H1 (cell line): ENCODE results near the gene ST3GAL3. TPM values are rescaled to one million over a fixed set of nuclear protein-coding genes. Genes with fewer than 3 reads are reported as not detected.

Experiments used
- CTCF ChIA-PET: fragments of 300-600 bp; sonication (Branson Sonifier 250); formaldehyde crosslinking; loops from one replicate; lab custom pipeline; 2021; ENCODE audit not compliant: partially characterized antibody; lab: Charles Lee
- POLR2A ChIA-PET: fragments of 300-600 bp; sonication (Branson Sonifier 250); formaldehyde crosslinking; loops from one replicate; lab custom pipeline; 2021; ENCODE audit warnings: inconsistent platforms; ENCODE audit not compliant: partially characterized antibody; lab: Charles Lee
- DNase-seq, 2 experiments: peaks; one replicate each; pipeline versions ENCODE4 v3.0.0 to v3.0.0-alpha.2; 2010 to 2022; ENCODE audit warnings: low spot score in 2 of 2, low read depth in 1 of 2, mixed read lengths in 1 of 2
- FAIRE-seq: peaks from 2 replicates; lab custom pipeline; 2011; peaks lifted over from hg19 to GRCh38; lab: Jason Lieb, UNC
- H2AFZ ChIP-seq: 2 replicates; pipeline ENCODE4 v1.8.1; 2012; ENCODE audit warnings: low read length, inconsistent platforms
- H2AK5ac ChIP-seq: 2 replicates; pipeline ENCODE4 v1.6.1; 2013; ENCODE audit warnings: low read depth, low read length
- H2BK120ac ChIP-seq: replicated peaks from 2 replicates; pipeline ENCODE3; 2013; ENCODE audit warnings: low read depth, low read length, inconsistent platforms
- H2BK12ac ChIP-seq: 2 replicates; pipeline ENCODE4 v1.6.1; 2013; ENCODE audit warnings: low read depth, low read length
- H2BK15ac ChIP-seq: 2 replicates; pipeline ENCODE4 v1.6.1; 2013; ENCODE audit warnings: low read length
- H2BK20ac ChIP-seq: 2 replicates; pipeline ENCODE4 v1.6.1; 2013; ENCODE audit warnings: low read length
- H2BK5ac ChIP-seq: 2 replicates; pipeline ENCODE4 v1.6.1; 2013; ENCODE audit warnings: low read depth, low read length
- H3K14ac ChIP-seq: 2 replicates; pipeline ENCODE4 v1.6.1; 2013; ENCODE audit warnings: inconsistent platforms; ENCODE audit not compliant: insufficient read length
- H3K18ac ChIP-seq: 2 replicates; pipeline ENCODE4 v1.6.1; 2013; ENCODE audit warnings: low read length; ENCODE audit errors: extremely low read depth
- H3K23ac ChIP-seq: 2 replicates; pipeline ENCODE4 v1.6.1; 2013; ENCODE audit warnings: inconsistent platforms; ENCODE audit not compliant: insufficient read length
- H3K23me2 ChIP-seq: 2 replicates; pipeline ENCODE4 v1.6.1; 2013; ENCODE audit warnings: low read depth, low read length
- H3K27ac ChIP-seq: 2 replicates; pipeline ENCODE4 v1.6.1; 2011; ENCODE audit warnings: low read depth, low read length, inconsistent platforms
- H3K27me3 ChIP-seq, 4 experiments: replicated peaks in 1 of 4; 1 replicate in 1 of 4; 2 replicates in 3 of 4; pipeline versions ENCODE4 v1.6.1 to v1.8.1; 2011 to 2013; ENCODE audit warnings: low read length in 3 of 4, mild to moderate bottlenecking in 3 of 4, inconsistent platforms in 2 of 4, mixed read lengths in 2 of 4, moderate library complexity in 1 of 4; ENCODE audit not compliant: control insufficient read depth in 3 of 4, insufficient read depth in 3 of 4; ENCODE audit errors: extremely low read depth in 1 of 4
- H3K36me3 ChIP-seq, 4 experiments: 2 replicates each; pipeline versions ENCODE4 v1.6.1 to v1.8.1; 2011 to 2013; ENCODE audit warnings: mild to moderate bottlenecking in 4 of 4, low read length in 3 of 4, moderate library complexity in 2 of 4, control low read depth in 1 of 4, inconsistent platforms in 1 of 4; ENCODE audit not compliant: insufficient read depth in 4 of 4, control insufficient read depth in 2 of 4
- H3K4ac ChIP-seq: replicated peaks from 2 replicates; pipeline ENCODE3; 2013; ENCODE audit warnings: low read length, low read depth, mixed read lengths, inconsistent platforms; ENCODE audit not compliant: insufficient read length
- H3K4me1 ChIP-seq, 4 experiments: replicated peaks in 1 of 4; 1 replicate in 1 of 4; 2 replicates in 3 of 4; pipeline versions ENCODE4 v1.6.1 to v1.8.1; 2011 to 2013; ENCODE audit warnings: low read length in 3 of 4, inconsistent platforms in 2 of 4, mixed read lengths in 1 of 4; ENCODE audit not compliant: insufficient read depth in 4 of 4, control insufficient read depth in 3 of 4
- H3K4me2 ChIP-seq, 2 experiments: 2 replicates each; pipeline versions ENCODE4 v1.6.1 to v1.8.1; 2011 to 2013; ENCODE audit warnings: low read depth in 2 of 2, low read length in 2 of 2, control low read depth in 1 of 2, inconsistent platforms in 1 of 2, mild to moderate bottlenecking in 1 of 2; ENCODE audit not compliant: insufficient read depth in 1 of 2
- H3K4me3 ChIP-seq, 4 experiments: fragments of 200-600, 300-600 bp in 1 of 4; sonication (generic), shearing (Covaris generic), sonication (Bioruptor Twin) in 1 of 4; 2 replicates each; pipeline versions ENCODE4 v1.5.1 to v1.8.1; 2011 to 2016; ENCODE audit warnings: low read length in 4 of 4, low read depth in 3 of 4, control low read depth in 2 of 4, inconsistent platforms in 2 of 4, mild to moderate bottlenecking in 2 of 4, mixed read lengths in 1 of 4, moderate library complexity in 1 of 4; ENCODE audit not compliant: insufficient read depth in 2 of 4; ENCODE audit errors: extremely low read depth in 1 of 4
- H3K56ac ChIP-seq: replicated peaks from 2 replicates; pipeline ENCODE3; 2013; ENCODE audit warnings: low read depth, mild to moderate bottlenecking, mixed read lengths, low read length, inconsistent platforms; ENCODE audit not compliant: insufficient read length
- H3K79me1 ChIP-seq: 2 replicates; pipeline ENCODE4 v1.6.1; 2013; ENCODE audit warnings: low read depth, low read length, control low read depth
- H3K79me2 ChIP-seq, 2 experiments: 2 replicates each; pipeline versions ENCODE4 v1.6.1 to v1.8.1; 2012 to 2013; ENCODE audit warnings: low read length in 2 of 2, mild to moderate bottlenecking in 2 of 2, inconsistent platforms in 1 of 2; ENCODE audit not compliant: insufficient read depth in 2 of 2, control insufficient read depth in 1 of 2
- H3K9ac ChIP-seq, 4 experiments: replicated peaks in 1 of 4; 1 replicate in 1 of 4; 2 replicates in 3 of 4; pipeline versions ENCODE4 v1.6.1 to v1.8.1; 2011 to 2013; ENCODE audit warnings: low read depth in 3 of 4, low read length in 3 of 4, control low read depth in 2 of 4, mild to moderate bottlenecking in 2 of 4, moderate library complexity in 2 of 4, inconsistent platforms in 1 of 4; ENCODE audit errors: extremely low read depth in 1 of 4
- H3K9me3 ChIP-seq, 2 experiments: 2 replicates each; pipeline versions ENCODE4 v1.6.1 to v1.8.1; 2012 to 2013; ENCODE audit warnings: mild to moderate bottlenecking in 2 of 2, moderate library complexity in 2 of 2, control low read depth in 1 of 2, inconsistent platforms in 1 of 2, low read depth in 1 of 2, low read length in 1 of 2, mixed read lengths in 1 of 2; ENCODE audit not compliant: insufficient read depth in 2 of 2
- H4K20me1 ChIP-seq, 2 experiments: replicated peaks in 1 of 2; 2 replicates each; pipeline versions ENCODE3 to v1.8.1; 2011 to 2013; ENCODE audit warnings: inconsistent platforms in 2 of 2, low read length in 2 of 2, mild to moderate bottlenecking in 1 of 2; ENCODE audit not compliant: insufficient read depth in 2 of 2, control insufficient read depth in 1 of 2
- H4K5ac ChIP-seq: 2 replicates; pipeline ENCODE4 v1.6.1; 2013; ENCODE audit warnings: low read length, low read depth, mixed read lengths, inconsistent platforms; ENCODE audit not compliant: insufficient read length
- H4K8ac ChIP-seq: 2 replicates; pipeline ENCODE4 v1.8.0; 2013; ENCODE audit warnings: mild to moderate bottlenecking, moderate library complexity, low read length, inconsistent platforms; ENCODE audit not compliant: insufficient read depth; ENCODE audit errors: extremely low read depth
- H4K91ac ChIP-seq: replicated peaks from 2 replicates; pipeline ENCODE3; 2013; ENCODE audit warnings: low read length, mixed read lengths, inconsistent platforms; ENCODE audit not compliant: insufficient read length
- ASH2L ChIP-seq: fragments of 200-600, 300-600 bp; sonication (generic); IDR thresholded peaks from one replicate; pipeline ENCODE4 v1.7.1; 2017; ENCODE audit warnings: low read length
- ATF3 ChIP-seq: IDR thresholded peaks from 2 replicates; pipeline ENCODE4 v1.6.1; 2011; ENCODE audit warnings: low read depth, mild to moderate bottlenecking, low read length; ENCODE audit not compliant: insufficient read depth
- CHD1 ChIP-seq: IDR thresholded peaks from 2 replicates; pipeline ENCODE4 v1.6.1; 2012; ENCODE audit warnings: low read depth, low read length, improper control_type of control experiment
- FOSL1 ChIP-seq: IDR thresholded peaks from 2 replicates; pipeline ENCODE4 v1.6.1; 2011; ENCODE audit warnings: mild to moderate bottlenecking, low read depth, low read length, moderate library complexity; ENCODE audit not compliant: insufficient read depth
- NRF1 ChIP-seq: IDR thresholded peaks from 2 replicates; pipeline ENCODE4 v1.6.1; 2011; ENCODE audit warnings: mild to moderate bottlenecking, low read depth, low read length, improper control_type of control experiment
- PHF8 ChIP-seq: fragments of 200-600 bp; sonication (generic); conservative IDR thresholded peaks from 2 replicates; pipeline ENCODE4 v1.7.1; 2012; ENCODE audit warnings: low read depth, mild to moderate bottlenecking, inconsistent platforms, low read length, moderate library complexity
- RAD21 ChIP-seq, 2 experiments: IDR thresholded peaks in 1 of 2; conservative IDR thresholded peaks in 1 of 2; 2 replicates each; pipeline ENCODE4 v1.6.1; 2011; ENCODE audit warnings: low read depth in 2 of 2, low read length in 2 of 2, improper control_type of control experiment in 1 of 2, inconsistent platforms in 1 of 2, mild to moderate bottlenecking in 1 of 2, moderate library complexity in 1 of 2
- RXRA ChIP-seq: IDR thresholded peaks from 2 replicates; pipeline ENCODE4 v1.6.1; 2011; ENCODE audit warnings: low read depth, mild to moderate bottlenecking, low read length, moderate library complexity; ENCODE audit not compliant: insufficient read depth
- SIN3A ChIP-seq, 2 experiments: IDR thresholded peaks in 1 of 2; conservative IDR thresholded peaks in 1 of 2; 2 replicates each; pipeline ENCODE4 v1.6.1; 2011 to 2012; ENCODE audit warnings: low read length in 2 of 2, improper control_type of control experiment in 1 of 2, low read depth in 1 of 2, mild to moderate bottlenecking in 1 of 2
- SP4 ChIP-seq: IDR thresholded peaks from 2 replicates; pipeline ENCODE4 v1.6.1; 2012; ENCODE audit warnings: low read length, inconsistent platforms
- SUZ12 ChIP-seq: fragments of 200-600 bp; sonication (generic); IDR thresholded peaks from 2 replicates; pipeline ENCODE4 v1.6.1; 2012; ENCODE audit warnings: mild to moderate bottlenecking, inconsistent platforms, low read length, moderate library complexity, mixed read lengths
- TAF7 ChIP-seq: optimal IDR thresholded peaks from 2 replicates; pipeline ENCODE3; 2011; ENCODE audit warnings: low read depth, mild to moderate bottlenecking, inconsistent platforms, low read length, moderate library complexity, borderline replicate concordance
- YY1 ChIP-seq: IDR thresholded peaks from 2 replicates; pipeline ENCODE4 v1.6.1; 2011; ENCODE audit warnings: low read depth, mild to moderate bottlenecking, low read length
- WGBS, 2 experiments: shearing (Covaris generic) in 1 of 2; methylation state at CpG; one replicate each; pipeline versions ENCODE4 v1.1.6 to v1.1.7; 2013 to 2015; ENCODE audit warnings: low lambda C conversion rate in 2 of 2, mixed read lengths in 2 of 2, inconsistent platforms in 1 of 2, low coverage in 1 of 2, missing lambda C conversion rate in 1 of 2; ENCODE audit not compliant: insufficient replicate concordance in 2 of 2, insufficient coverage in 1 of 2, insufficient read length in 1 of 2; ENCODE audit errors: extremely low coverage in 1 of 2, missing lambda C conversion rate in 1 of 2; 5-methylcytosine and 5-hydroxymethylcytosine counted together
- polyA plus RNA-seq, 7 experiments: library from polyadenylated mRNA; depleted of rRNA in 3 of 7; stranded (reverse) in 5 of 7; unstranded in 2 of 7; fragments of >200 nt in 5 of 7; fragments of 200-250 nt in 2 of 7; gene quantifications; 1 replicate in 5 of 7; 2 replicates in 1 of 7; 4 replicates in 1 of 7; pipeline versions ENCODE4 v1.2.1 to v1.2.3, GENCODE V29; 2011 to 2013; ENCODE audit warnings: missing spikeins in 2 of 7, mixed read lengths in 2 of 7
- total RNA-seq: library from RNA; stranded (reverse); fragmentation: NEBNext Ultra II Directional; extraction: Animal tissue kit (Norgen Biotek cat#: 25700); gene quantifications from 2 replicates; pipeline ENCODE4 v1.2.1, GENCODE V29; 2021

ST3GAL3 gene
- total and polyA plus RNA-seq, 2 of the 8 experiments (the other 6 are each of a cell fraction or from before 2014, with no cell fraction given), result 6.8 to 7.0 TPM

GRCh38 chr1:43711049-43711448 is 3.7 kb downstream of the ST3GAL3 start:
- peaks cover 0 to 7% of the 10 kb centered on the region in 2 experiments for H4K20me1 ChIP-seq
- no peak overlapping the region for H2BK20ac ChIP-seq
- no peak overlapping the region for H2BK15ac ChIP-seq
- peaks cover 0 to 2% (median 1%) of the 10 kb centered on the region in 4 experiments; a peak in 6 of 7 replicates for H3K4me1 ChIP-seq
- no peak overlapping the region for H3K27ac ChIP-seq
- H4K91ac ChIP-seq, result no peak overlapping the region
- no peak overlapping the region for H2AFZ ChIP-seq
- no peaks in the 10 kb centered on the region for H3K27me3 ChIP-seq
- H2BK120ac ChIP-seq, result no peak overlapping the region
- H3K9ac ChIP-seq, result no peak overlapping the region
- no peak overlapping the region for H3K23ac ChIP-seq
- H3K79me1 ChIP-seq, result 0 out of 2 replicates have a peak, but pooled peaks cover under 1% of the 10 kb centered on the region
- no peak overlapping the region for H3K4ac ChIP-seq
- no peaks in the 10 kb centered on the region for H3K79me2 ChIP-seq
- no peak overlapping the region for H3K18ac ChIP-seq
- H3K56ac ChIP-seq, result no peak overlapping the region
- POLR2A ChIA-PET, result interaction anchor here (1.6 kb wide), 1 partner anchor 51 kb away, joined by 4 read pairs; no protein-coding TSS in a partner anchor
- no peak overlapping the region for H2AK5ac ChIP-seq
- FAIRE-seq (no peak), DNase-seq (no peak)
- H3K36me3 ChIP-seq, result no peaks in the 10 kb centered on the region
- no peak overlapping the region for H2BK5ac ChIP-seq
- WGBS, 2 experiments, result 89% methylated on average over 2 of the region's 2 CpGs; no CpG with 5 or more reads in 1 of the 2 experiments
- no peak overlapping the region for H3K4me2 ChIP-seq
- CTCF ChIA-PET, result interaction anchor here (1.3 to 3.4 kb wide), 2 partner anchors 53 to 223 kb away, joined by 5 to 12 read pairs; partner anchors contain the start of gene ARTN
- H2BK12ac ChIP-seq, result no peak overlapping the region
- H4K5ac ChIP-seq, result no peak overlapping the region
- H3K9me3 ChIP-seq, result no peaks in the 10 kb centered on the region
- H3K4me3 ChIP-seq, result no peak overlapping the region
- no peak overlapping the region for H3K14ac ChIP-seq
- no peak overlapping the region for H4K8ac ChIP-seq
- peaks cover 5% of the 10 kb centered on the region for H3K23me2 ChIP-seq
- TF ChIP-seq SP4, result no peak
- no peak for TF ChIP-seq NRF1
- TF ChIP-seq ATF3, result no peak
- no peak for TF ChIP-seq TAF7
- TF ChIP-seq YY1, result no peak
- no peak for TF ChIP-seq CHD1
- TF ChIP-seq PHF8, result no peak
- no peak for TF ChIP-seq FOSL1
- TF ChIP-seq SIN3A (conservative IDR thresholded peaks at IDR 0.05 in 1 of 2, IDR thresholded peaks at IDR 0.05 in 1 of 2; ENCODE audit: low read depth in 1 of 2, low read length in 2 of 2), result no peak
- no peak for TF ChIP-seq RXRA
- TF ChIP-seq SUZ12, result no peak
- TF ChIP-seq RAD21 (IDR thresholded peaks at IDR 0.05 in 1 of 2, conservative IDR thresholded peaks at IDR 0.05 in 1 of 2; ENCODE audit: low read depth in 2 of 2, low read length in 2 of 2), result no peak
- TF ChIP-seq ASH2L, result no peak
